GM18519 (cell line): ENCODE measurements around the gene ADIG.
"Not testable (repeated sequence)": the region's sequence is repeated elsewhere in the genome, so short reads cannot be mapped to it uniquely, and the experiment has no call there.

ENCODE experiments used
- ATAC-seq: cut with Tn5 transposase; IDR thresholded peaks from one replicate; pipeline ENCODE4 v1.9.1; 2021; ENCODE audit warnings: mild to moderate bottlenecking, moderate library complexity; ENCODE audit not compliant: unreplicated experiment, low FRiP score

The ADIG gene

GRCh38 chr20:38569747-38570525 is 11.1 kb upstream of the ADIG start:
- no peak for ATAC-seq

DNA sequence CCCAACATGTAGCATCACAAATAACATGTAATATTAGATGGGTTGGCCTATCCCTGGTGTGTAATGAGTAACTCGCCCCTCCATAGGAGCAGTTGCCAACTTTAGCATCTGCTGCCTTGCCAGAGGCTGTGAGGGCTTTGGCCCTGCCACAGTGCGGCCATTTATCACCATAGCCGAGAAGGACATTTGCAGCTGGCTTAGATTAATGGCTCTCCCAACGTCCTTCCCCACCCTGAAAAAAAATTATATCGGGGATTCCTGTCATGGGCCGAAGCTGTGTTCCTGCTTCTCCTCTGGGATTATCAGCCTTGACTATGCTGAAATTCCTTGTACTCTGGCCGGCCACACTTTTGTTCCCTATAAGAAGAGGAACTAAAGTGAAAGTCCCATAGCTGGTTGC is 7.6 kb upstream of the ADIG start:
- no peak for ATAC-seq

DNA sequence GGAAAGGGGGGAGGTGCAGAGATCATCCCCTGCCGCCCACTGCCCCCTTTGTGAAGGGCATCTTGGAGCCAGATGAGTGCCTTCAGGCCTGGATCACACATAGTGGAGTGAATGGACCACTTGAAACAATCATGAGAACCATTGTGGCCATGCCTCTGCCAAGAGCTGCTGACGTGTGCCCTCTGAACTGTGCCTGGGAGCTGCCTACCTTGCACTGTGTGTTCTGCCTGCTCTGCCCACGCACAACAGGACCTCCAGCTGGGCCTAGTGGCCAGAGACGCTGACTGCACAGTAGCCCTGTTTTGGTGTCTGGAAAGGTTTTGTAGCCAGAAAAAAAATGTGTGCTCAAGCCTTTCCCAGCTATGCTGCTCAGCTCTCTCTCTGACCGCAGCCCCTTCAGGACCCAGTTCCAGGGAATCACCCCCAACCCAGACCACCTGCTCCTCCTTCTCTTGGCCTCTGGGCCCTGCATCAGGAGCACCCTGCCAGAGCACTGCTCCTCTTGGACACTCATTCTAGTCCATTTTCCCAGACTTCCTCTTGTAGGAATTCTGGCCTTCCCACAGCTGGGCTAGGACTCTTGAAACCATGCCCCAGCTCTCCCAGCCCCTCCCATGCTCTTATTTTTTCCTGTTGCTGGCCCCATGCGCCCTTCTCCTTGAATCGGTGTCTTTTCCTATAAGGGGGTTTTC is 1.6 kb upstream of the ADIG start:
- no peak for ATAC-seq

- no peak for ATAC-seq
Measured at GRCh38 chr20:38579921-38580320, 1.1 kb upstream of the ADIG start.

DNA sequence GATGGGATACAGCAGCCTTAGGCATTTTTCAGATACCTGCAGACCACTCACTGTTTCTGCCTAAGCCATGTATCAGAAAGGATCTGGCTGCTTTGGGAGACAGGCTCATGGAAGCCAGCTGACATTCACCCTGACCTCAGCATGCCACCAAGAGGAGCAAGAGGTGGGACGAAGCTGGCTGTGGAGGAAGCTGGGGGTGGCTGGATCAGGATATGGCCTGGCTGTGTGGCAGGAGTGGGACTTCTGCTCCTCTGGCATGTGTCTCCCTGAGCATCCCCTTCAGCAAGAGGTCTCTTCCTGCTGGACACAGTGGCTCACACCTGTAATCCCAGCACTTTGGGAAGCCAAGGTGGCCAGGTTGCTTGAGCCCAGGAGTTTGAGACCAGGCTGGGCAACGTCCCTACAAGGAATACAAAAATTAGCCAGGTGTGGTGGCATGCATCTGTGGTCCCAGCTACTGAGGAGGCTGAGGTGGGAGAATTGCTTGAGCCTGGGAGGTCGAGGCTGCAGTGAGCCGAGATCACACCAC is 897 bp downstream of the ADIG start:
- ATAC-seq = no peak

GRCh38 chr20:38583306-38583705 is 2.3 kb downstream of the ADIG start:
- no peak for ATAC-seq

DNA sequence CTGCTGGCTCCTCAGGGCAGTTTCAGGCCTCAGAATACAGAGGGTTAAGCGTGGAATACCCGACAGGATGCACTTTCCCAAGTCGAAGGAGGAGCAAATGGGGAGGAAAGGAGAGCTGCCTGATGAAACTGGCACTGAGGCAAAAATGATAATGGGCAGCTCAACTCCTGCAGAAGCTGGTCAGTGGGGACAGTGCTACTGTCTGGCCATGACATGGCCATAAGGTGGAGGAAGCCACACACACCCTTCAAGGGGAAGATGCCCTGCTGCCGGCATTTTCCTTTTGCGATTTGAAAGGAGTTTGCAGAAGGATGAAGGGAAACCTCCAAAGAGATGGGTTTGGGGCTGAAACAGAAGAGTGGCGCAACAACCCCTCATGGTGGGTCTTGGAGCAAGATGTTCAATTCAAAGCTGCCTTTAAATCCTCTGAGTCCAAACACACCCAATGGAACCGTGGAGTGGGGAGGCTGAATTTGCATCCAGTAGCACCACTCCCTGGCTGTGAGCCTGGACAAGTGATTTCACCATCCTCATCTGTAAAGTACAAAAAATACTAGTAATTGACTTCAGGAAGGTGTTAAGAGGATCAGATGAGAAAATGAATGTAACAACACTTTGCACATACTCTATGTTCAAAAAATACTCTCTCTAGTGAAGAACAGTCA is 3.2 kb downstream of the ADIG start:
- no peak for ATAC-seq

DNA sequence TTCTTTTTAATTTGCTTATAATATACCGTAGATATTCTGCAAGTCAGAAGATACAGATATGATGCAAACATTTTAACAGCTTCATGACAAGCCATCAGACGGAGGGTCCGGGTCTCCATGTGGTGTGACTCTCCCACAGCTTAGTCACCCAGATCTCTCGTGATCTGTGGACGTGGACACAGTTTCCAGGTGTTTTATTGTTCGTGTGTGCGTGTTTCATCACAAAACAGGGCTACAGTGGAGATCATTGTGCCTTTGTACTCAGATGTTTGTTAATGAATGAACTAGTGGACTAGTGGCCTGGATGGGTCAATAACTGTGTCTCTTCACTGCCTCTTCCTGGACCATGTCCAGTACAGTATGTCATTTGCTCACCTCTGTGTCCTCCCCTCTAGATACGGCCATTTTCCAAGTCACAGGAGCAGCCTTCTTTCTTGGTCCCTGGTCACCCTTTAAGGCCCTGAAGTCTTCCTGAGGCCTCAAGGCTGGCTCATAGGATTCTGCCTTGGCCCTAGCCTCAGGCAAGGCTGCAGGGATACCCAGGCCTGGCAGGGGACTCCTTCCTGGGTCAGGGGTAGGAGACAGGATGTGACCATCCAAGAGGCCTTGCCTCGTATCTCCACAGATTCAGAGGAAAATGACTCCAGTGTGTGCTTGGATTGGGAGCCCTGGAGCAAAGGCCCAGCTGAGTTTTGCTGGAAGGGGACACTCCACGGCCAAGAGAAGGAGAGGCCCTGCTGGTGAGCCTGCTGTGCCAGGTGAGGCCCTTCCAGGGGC is 4.6 kb downstream of the ADIG start:
- no peak for ATAC-seq

GRCh38 chr20:38586181-38586525 is 5.2 kb downstream of the ADIG start:
- ATAC-seq = no peak

DNA sequence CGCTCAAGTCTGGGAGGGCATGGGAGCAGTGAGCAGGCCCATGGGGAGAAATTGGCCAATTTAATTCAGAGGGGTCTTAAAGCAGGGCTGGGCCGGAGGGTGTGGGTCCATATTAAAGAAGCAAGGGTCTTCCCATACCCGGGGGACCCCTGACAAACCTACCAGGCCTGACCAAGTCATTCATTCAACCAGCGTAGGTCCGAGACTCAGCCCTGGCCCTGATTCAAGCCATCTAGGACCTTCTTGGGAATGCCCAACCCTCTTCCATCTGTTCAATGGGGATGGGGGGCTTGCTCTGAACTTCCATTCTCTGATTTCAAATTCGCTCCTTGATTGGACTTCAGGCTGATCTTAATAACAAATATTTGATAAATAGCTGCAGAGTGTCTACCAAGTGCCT is 7.3 kb downstream of the ADIG start:
- no peak for ATAC-seq

- ATAC-seq = no peak
Measured at GRCh38 chr20:38589351-38589750, 8.4 kb downstream of the ADIG start.

GRCh38 chr20:38589967-38590675 is 9.1 kb downstream of the ADIG start:
- no peak for ATAC-seq

- ATAC-seq = no peak
Measured at GRCh38 chr20:38590676-38591473, 9.9 kb downstream of the ADIG start.

DNA sequence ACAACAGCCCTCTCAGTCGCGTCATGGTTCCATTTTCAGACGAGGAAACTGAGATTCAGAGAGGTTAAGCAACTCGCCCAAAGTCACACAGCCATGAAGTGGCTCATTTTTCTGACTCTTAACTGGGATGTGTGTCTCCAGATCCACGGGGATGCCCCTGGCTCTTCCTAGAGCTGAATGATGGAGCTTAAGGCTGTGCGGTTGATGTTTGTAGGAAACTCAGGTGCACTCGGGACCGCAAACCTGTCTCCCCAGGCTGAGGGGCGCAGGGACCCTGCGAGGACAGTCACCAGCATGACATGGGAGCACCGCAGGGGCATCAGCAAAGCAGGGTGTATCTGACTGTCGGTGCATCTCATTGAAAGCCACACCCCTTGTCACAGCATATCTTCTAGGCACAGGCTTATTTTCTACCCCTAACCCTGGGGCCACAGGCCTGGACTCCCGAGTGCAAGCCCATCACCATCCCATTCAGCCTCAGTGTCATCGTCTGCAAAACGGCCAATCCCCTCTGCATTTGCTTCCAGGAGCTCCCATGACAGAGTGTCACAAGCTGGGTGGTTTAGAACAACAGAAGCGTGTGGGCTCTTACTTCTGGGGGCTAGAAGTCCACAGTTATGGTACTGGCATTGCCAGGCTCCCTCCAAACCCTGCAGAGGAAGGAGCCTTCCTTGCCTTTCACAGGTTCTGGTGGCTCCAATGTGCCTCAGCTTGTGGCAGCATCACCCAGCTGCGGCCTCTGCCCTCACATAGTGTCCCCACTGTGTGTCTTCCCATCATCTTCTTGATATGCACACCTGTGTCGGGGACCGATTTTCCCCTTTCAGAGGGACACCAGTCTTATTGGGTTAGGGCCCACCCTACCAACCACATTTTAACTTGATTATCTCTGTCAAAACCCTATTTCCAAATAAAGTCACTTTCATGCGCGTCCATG is 10.7 kb downstream of the ADIG start:
- ATAC-seq = no peak

GRCh38 chr20:38592411-38592790 is 11.4 kb downstream of the ADIG start:
- ATAC-seq = not testable (repeated sequence)

- not testable (repeated sequence) for ATAC-seq
Measured at GRCh38 chr20:38594281-38594680, 13.3 kb downstream of the ADIG start.

- ATAC-seq = not testable (repeated sequence)
Measured at GRCh38 chr20:38595886-38596285, 14.9 kb downstream of the ADIG start.

GRCh38 chr20:38599410-38599882 is 18.4 kb downstream of the ADIG start:
- ATAC-seq = no peak
